ENCODE measurements around the gene CTXN2. TPM values are rescaled to one million over a fixed set of nuclear protein-coding genes. Genes with fewer than 3 reads are reported as not detected.

CTXN2 gene
- total and polyA plus RNA-seq, 9 of the 15 experiments (the other 6 are each of a cell fraction or from before 2014, with no cell fraction given), result not detected

- TF ChIP-seq ZBTB40 (IDR thresholded peaks at IDR 0.05), result no peak
- TF ChIP-seq ZBTB40 (CRISPR knock-in tag; IDR thresholded peaks at IDR 0.05), result no peak
- TF ChIP-seq L3MBTL2 (IDR thresholded peaks at IDR 0.05), result peak; percentile 62; the same call in 1 of the 2 replicates
- no peak for TF ChIP-seq ZNF609 (CRISPR knock-in tag; IDR thresholded peaks at IDR 0.05; ENCODE audit: borderline replicate concordance)
- TF ChIP-seq TRIM24 (IDR thresholded peaks at IDR 0.05), result no peak
- TF ChIP-seq HDAC8 (tag; IDR thresholded peaks at IDR 0.05), result no peak
- TF ChIP-seq CEBPG (CRISPR knock-in tag; IDR thresholded peaks at IDR 0.05), result no peak
- TF ChIP-seq CEBPG (tag; conservative IDR thresholded peaks at IDR 0.05 in 1 of 2, IDR thresholded peaks at IDR 0.05 in 1 of 2), result no peak
- peak in 2 of 3 experiments; percentile 49 to 50 for TF ChIP-seq YY1 (IDR thresholded peaks at IDR 0.05; ENCODE audit: borderline replicate concordance in 1 of 3, control insufficient read depth in 1 of 3, extremely low read depth in 1 of 3, insufficient read depth in 3 of 3, insufficient read length in 1 of 3, insufficient replicate concordance in 2 of 3, low read depth in 1 of 3, low read length in 2 of 3)
Measured at GRCh38 chr15:48177766-48178647, 13.5 kb upstream of the CTXN2 start, which contains the start of gene MYEF2 (continued).

All from K562 (cell line).